Right lung (tissue), 5 donors: ENCODE measurements around the gene GCAT. TPM values are rescaled to one million over a fixed set of nuclear protein-coding genes. Genes with fewer than 3 reads are reported as not detected.

ENCODE experiments used
- DNase-seq, 2 donors: peaks; one replicate each; pipeline ENCODE4 v3.0.0-alpha.2; 2013
- polyA plus RNA-seq, 5 donors: library from polyadenylated mRNA; unstranded; fragments of 120-200 nt; gene quantifications; one replicate each; pipeline versions ENCODE4 v1.2.1 to v1.2.3, GENCODE V29; 2013; ENCODE audit warnings: inconsistent platforms in 1 of 5, low replicate concordance in 1 of 5; ENCODE audit not compliant: insufficient read length in 5 of 5, insufficient read depth in 1 of 5

The GCAT gene
- polyA plus RNA-seq, 5 donors: 6.9 to 12.6 (median 8.0) TPM

DNA sequence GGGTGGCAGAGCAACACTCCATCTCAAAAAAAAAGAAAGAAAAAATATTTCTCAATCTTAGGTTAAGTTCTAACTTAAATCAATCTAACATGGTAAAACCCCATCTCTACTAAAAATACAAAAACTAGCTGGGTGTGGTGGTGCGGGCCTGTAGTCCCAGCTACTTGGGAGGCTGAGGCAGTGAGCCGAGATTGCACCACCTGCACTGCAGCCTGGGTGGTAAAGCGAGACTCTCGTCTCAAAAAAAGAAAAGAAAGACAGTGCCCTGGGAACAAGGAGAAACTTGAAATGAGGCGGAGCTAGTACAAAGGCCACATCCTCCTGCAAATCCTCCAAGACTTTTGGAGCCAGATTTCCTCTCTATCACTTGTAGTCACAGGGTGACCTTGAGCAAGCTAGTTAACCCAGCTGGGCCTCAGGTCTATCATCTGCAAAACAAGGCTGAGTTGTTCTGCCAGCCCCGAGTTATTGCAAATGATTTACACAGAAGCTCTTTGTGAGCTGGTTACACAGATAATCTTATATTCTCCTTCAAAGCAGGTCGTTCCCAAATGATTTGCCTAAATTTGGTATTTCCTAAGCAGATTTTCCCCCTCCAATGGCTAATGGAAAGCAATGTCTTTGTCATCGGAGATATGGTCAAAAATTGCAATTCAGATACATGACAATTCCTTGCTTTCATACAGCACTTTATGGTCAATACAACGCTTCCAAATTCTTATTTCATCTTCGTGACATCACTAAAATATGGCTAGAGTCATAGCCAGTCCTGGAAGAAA, 34.5 kb downstream of the GCAT start:
- no peak for DNase-seq

DNA sequence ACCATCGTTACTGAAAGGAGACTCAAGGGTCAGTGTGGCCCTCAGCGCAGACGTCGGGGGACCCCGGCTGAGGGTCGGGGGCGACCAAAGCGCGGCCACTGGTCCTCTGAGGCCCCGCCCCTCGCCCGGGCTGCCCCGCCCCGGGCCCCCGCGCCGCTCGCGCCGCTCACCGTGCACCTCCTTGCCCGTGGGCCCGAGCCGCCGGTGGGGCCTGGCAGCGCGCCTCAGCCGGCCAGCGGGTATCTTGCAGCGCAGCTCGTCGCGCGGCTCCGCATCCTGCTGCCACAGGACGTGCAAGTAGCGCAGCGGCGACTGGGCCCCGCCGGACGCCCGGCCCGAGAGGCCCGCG, 36.0 kb downstream of the GCAT start:
- no peak for DNase-seq

DNA sequence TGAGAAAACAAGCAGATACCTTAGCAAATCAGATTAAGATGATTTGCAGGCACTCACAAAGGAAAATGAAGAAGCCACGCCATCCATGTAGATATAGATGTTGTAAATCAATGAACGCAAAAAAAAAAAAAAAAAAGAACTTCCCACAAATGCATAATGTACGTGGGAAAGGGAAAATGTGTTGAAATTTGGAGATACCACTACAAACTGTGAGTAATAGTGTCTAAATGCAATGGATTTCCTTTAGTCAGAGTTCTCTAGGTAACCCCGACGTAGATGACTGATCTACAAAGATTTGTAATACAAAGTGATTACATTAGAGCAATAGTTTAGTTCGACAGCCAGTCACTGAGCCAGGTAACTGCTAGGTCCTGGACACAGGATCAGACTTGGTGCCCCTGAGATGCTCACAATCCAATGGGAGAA, 37.2 kb downstream of the GCAT start:
- no peak for DNase-seq

DNA sequence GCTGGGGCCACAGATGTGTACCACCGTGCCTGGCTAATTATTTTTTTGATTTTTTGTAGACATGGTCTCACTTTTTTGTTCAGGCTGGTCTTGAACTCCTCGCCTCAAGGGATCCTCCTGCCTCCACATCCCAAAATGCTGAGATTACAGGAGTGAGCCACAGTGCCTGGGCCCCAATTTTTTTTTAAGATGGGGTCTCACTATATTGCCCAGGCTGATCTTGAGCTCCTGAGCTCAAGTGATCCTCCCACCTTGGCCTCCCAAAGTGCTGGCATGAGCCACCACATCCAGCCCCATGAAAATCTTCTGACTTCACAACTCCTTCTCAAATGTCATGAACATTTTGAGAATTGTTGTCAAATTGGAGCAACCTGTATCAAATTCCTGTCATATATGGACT, 38.7 kb downstream of the GCAT start:
- DNase-seq: no peak

DNA sequence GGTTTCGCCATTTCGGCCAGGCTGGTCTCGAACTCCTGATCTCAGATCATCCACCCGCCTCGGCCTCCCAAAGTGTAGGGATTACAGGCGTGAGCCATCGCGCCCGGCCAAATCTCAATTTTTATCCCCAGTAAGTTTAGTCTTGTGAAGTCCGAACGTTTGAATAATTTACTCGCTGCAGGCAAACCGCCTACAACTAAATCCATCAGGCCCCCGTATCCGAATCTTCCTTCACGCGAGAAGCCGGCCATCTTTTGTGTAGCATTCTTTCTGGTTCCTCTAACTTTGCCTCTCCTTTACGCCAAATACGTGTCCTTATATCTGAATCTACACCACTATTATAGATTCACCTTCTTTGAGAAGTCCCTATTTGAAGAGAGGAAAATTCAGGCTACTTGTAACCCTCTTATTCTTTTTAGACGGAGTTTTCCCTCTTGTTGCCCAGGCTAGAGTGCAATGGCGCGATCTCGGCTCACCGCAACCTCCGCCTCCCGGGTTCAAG, 40.9 kb downstream of the GCAT start:
- no peak for DNase-seq

DNA sequence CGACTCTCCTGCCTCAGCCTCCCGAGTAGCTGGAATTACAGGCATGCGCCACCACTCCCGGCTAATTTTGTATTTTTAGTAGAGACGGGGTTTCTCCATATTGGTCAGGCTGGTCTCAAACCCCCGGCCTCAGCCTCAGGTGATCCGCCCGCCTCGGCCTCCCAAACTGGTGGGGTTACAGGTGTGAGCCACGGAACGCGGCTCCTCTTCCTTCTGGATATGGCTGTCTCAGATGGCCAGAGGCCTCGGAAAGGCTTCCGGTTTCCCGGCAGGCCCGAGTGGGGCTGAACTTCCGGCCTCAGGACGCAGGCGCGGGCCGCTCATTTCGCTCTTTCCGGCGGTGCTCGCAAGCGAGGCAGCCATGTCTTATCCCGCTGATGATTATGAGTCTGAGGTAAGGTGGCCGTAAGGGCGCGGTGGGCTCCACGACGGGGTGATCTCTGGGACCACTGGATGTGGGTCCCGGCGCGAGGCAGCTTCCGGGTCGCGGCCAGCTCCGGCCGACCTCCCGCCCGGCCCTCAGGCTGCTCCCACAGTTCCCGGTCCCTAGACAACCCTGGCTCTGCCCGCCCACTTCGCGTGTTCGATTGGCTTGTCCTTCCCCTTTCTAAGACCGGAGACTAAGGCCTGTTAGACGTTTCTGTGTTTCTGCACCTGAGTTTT, 41.5 kb downstream of the GCAT start, which contains the start of gene EIF3L:
Gene EIF3L (plus strand): TSS at position 331 of the 663 bp plus-strand sequence. CDS start 31 bp downstream, at position 362.
- DNase-seq: peak; percentile 81 to 85

DNA sequence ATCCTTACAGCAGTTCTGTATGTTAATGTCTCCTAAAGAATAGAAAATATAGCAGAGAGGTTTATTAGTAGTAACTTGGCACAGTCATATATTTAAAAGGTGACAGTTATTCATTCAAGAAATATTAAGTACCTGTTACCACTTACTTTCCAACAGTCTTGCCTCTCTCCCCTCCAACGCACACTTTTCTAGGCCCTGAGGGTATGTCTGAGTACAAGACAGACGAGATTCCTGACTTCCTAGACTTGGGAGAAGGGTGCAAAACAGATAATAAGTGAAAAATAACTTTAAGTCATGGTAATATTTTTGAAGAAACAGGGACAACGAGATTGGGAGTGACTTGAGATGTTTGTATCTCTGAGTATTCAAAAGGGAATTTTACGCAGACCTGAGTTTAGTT, 43.1 kb downstream of the GCAT start:
- DNase-seq: no peak

DNA sequence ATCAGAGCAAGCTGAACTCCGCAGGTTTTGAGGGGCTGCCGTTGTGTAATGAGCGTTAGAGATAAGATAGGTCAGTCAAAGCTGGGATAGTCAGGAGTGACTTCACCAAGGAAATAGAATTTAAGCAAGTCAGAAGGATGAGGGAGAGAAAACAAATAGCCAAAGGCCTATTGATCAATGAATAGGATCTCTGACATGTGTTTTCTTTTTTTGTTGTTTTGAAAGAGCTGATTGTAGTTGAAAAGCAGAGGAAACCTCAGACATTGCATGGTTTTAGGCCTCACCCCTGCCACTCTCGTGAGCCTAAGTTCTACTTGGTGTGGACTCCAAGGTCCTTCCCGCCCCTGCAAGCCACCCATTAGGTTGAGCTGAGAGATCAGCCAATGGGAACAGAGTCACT, 44.7 kb downstream of the GCAT start:
- no peak for DNase-seq

DNA sequence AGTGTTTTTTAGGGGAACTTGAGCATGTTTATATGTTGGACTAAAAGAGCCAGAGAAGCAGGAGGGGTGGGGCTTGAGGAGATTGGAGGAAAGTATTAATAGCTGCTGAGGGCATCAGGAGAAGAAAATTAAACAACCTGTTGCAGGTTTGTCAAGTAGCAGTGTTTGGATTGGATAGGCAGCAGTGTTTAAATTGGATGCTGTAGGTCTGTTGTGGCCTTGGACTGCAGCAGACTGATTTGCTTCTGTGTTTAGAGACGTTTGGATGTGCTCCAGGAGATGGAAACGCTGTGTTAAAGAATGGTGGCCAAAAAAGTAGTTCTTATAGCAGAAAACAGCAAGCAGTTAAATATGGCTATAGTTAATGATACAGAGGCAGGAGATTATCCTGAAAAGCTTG, 47.2 kb downstream of the GCAT start:
- DNase-seq: no peak

DNA sequence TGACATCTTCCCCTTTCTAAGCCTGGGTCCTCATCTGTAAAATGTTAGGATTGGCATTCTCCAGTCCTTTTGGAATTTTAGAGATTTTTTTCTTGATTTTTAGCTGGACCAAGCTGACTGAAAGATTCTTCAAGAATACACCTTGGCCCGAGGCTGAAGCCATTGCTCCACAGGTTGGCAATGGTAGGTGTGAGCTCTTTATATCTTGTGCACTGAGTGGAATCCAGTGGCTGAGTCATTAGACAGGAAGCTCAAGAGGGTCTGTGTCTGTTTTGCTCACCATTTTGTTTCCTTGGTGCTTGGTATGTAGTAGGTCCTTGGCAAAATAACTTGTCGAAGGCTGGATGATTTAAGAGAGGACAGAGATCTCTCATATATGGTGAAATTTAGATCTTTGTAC, 47.7 kb downstream of the GCAT start:
- DNase-seq: no peak

DNA sequence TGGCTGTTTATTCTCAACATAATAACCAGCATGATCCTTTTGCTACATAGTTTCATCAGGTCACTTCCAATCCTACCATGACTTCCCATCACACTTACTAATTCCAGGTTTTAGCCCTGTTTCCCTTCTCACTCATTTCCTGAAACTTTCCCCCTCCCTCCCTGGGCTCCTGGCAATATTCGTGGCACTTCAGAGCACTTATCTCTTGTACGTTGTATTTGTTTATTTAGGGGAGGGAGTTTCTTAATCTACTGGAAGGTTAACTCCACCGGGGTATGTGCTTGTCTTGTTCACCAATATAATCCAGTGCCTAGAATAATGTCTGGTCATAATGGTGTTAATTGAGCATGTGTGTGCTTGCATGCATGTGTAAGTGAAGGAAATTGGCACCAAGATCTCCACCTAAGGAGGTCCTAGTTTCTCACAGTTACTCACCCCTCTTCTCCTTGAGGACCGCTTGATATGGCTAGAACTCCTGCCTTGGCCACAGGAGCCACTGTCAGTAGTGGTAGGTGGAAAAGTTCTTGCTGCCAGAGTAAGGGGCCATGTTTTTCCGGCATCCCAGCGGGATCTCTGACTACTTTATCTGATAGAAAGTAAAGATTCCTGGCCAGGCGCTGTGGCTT, 53.2 kb downstream of the GCAT start:
- DNase-seq: no peak

DNA sequence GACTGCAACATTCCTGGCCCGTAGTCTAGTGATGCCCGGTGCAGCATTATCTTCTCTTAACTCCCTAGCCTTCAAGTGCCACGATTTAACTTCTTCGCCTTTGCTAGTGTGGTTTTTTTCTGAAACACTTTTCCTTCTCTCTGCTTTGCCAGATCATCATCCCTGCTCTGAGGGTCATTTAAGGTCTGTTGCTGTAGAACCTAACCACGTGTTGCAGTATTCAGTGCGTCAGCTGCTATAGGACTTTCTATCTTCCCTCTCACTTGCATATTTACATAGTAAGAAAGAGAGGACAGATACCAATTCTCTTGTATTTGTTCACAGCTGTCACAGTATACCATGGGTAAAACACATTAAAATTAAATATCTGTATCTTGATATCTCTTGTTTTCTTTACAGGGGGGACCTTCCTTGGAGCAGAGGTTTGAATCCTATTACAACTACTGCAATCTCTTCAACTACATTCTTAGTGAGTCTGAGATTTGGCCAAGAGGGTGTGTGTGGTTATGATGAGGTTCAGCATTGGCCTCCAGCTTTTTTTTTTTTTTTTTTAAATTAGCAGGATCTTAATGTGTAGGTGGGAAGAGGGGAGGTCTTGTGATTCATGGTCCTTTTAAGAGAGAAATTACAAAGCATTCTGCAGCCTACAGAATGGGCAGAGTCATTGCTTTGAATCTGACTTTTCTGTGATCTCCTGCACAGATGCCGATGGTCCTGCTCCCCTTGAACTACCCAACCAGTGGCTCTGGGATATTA, 55.0 kb downstream of the GCAT start:
- DNase-seq: no peak

DNA sequence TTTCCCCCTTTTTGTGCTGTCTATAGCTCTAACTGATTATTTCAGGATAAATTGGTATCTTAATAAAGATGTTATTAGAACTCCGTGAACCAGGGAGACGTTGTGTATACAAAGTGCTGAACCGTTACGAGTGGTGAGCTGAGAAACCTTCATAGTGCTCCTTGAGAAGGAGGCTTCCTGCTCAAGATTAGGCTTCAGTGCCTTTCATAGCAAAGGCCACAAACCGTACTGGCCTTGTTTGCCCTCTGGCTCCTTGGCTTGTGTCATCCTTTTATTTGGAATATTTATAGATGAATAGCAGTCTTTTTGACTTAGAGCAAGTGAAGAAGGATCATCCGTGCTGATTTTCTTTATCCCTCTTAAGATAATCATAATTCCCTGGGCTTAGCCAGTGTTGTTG, 57.8 kb downstream of the GCAT start:
- no peak for DNase-seq

Other genes starting within 250 kb of the GCAT start
- gene CDC42EP1, start 247.5 kb upstream of the GCAT start, polyA plus RNA-seq: 10 to 100 TPM; 26.0 to 65.2 (median 40.4) TPM
- 1 to 10 TPM in 4 of 5 donors, under 1 TPM in 1; 0.85 to 1.9 (median 1.2) TPM for gene LGALS2, start 227.8 kb upstream of the GCAT start, polyA plus RNA-seq
- gene GGA1, start 199.1 kb upstream of the GCAT start, polyA plus RNA-seq: 10 to 100 TPM; 43.5 to 62.6 (median 55.2) TPM
- 10 to 100 TPM; 16.0 to 31.9 (median 23.0) TPM for gene SH3BP1, start 168.3 kb upstream of the GCAT start, polyA plus RNA-seq
- 10 to 100 TPM; 10.1 to 15.5 (median 13.2) TPM for gene PDXP, start 149.2 kb upstream of the GCAT start, polyA plus RNA-seq
- 100 to 1,000 TPM; 571 to 929 (median 646) TPM for gene LGALS1, start 132.3 kb upstream of the GCAT start, polyA plus RNA-seq
- 10 to 100 TPM; 17.1 to 28.2 (median 18.8) TPM for gene NOL12, start 121.6 kb upstream of the GCAT start, polyA plus RNA-seq
- gene TRIOBP, start 110.9 kb upstream of the GCAT start, polyA plus RNA-seq: 10 to 100 TPM; 51.7 to 86.8 (median 63.2) TPM
- under 1 TPM in 1 of 5 donors, not detected in 4; 0.13 TPM for gene GALR3, start 15.4 kb downstream of the GCAT start, polyA plus RNA-seq
- gene ANKRD54, start 36.4 kb downstream of the GCAT start, polyA plus RNA-seq: 10 to 100 TPM; 16.2 to 25.4 (median 19.6) TPM
- gene EIF3L, start 41.5 kb downstream of the GCAT start, polyA plus RNA-seq: 1,000 to 10,000 TPM in 4 of 5 donors, 100 to 1,000 TPM in 1; 979 to 1,210 (median 1,196) TPM
- 10 to 100 TPM; 15.3 to 25.1 (median 15.9) TPM for gene MICALL1, start 98.4 kb downstream of the GCAT start, polyA plus RNA-seq
- gene C22orf23, start 145.7 kb downstream of the GCAT start, polyA plus RNA-seq: 1 to 10 TPM; 3.9 to 6.8 (median 4.4) TPM
- 10 to 100 TPM; 46.9 to 84.3 (median 53.9) TPM for gene POLR2F, start 145.8 kb downstream of the GCAT start, polyA plus RNA-seq
- 1 to 10 TPM in 1 of 5 donors, under 1 TPM in 4; 0.48 to 1.2 (median 0.53) TPM for gene SOX10, start 176.6 kb downstream of the GCAT start, polyA plus RNA-seq
- gene PICK1, start 249.5 kb downstream of the GCAT start, polyA plus RNA-seq: 10 to 100 TPM; 21.1 to 31.6 (median 29.0) TPM